ENCODE data around the gene FKBP5.

Gene FKBP5

DNA sequence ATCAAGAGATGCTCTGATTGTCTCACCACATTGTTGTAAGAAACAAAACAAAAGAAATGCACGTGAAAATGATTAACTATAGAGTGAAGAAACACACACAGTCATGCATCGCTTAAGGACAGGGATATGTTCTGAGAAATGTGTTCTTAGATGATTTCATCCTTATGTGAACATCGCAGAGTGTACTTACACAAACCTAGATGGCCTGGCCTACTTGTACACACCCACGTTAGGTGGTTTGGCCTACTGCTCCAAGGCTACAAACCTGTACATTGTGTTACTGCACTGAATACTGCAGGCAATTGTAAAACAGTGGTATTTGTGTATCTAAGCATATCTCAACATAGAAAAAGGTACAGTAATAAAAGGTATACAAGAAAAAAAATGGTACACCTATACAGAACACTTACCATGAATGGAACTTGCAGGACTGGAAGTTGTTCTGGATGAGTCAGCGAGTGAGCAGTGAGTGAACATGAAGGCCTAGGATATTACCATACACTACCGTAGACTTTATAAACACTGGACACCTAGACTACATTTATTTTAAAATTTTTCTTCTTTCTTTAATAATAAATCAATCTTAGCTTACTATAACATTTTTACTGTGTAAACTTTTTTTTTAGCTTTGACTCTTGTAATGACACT is 48.6 kb downstream of the FKBP5 start:
- WGBS, 2 experiments: 94 to 100% methylated on average over 5 to 6 of the region's 6 CpGs

DNA sequence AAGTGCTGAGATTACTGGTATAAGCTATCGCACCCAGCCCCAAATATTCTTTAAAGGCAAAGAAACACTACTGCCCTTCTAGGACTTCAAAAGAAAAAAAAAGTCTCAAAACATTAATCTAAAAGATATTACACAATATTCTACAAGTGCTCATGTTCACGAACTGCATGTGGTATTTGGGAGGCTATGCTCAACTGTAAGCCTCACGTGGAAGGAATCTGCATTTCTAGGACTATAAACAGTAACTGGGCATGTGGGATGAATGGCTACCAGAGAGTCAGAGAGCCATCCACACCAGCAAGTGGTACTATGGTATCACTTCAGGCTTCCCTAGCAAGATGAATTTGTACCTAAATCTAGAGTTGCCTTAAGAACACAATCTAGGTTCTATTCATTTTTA is 50.0 kb downstream of the FKBP5 start:
- 90 to 94% methylated on average over 3 of the region's 3 CpGs for WGBS, 2 experiments
- Histone ChIP-seq H3K27ac (ENCODE audit: insufficient read depth, low read depth, low read length, poor library complexity, severe bottlenecking) (no peak overlapping the region), H3K4me1 (ENCODE audit: control insufficient read depth, insufficient read depth, low read length) (no peaks in the 10 kb centered on the region), H3K36me3 (ENCODE audit: control insufficient read depth, insufficient read depth, low read length) (peaks cover 9% of the 10 kb centered on the region), H3K9me3 (ENCODE audit: control insufficient read depth, low read length) (no peaks in the 10 kb centered on the region), H3K4me3 (ENCODE audit: insufficient read depth, low read depth, low read length) (no peak overlapping the region), H3K27me3 (ENCODE audit: control insufficient read depth, insufficient read depth, low read length, poor library complexity, severe bottlenecking) (no peaks in the 10 kb centered on the region)

More for the DNA sequence above, 48.6 kb downstream of the FKBP5 start:
- Histone ChIP-seq H3K4me3 (ENCODE audit: insufficient read depth, low read depth, low read length) (no peak overlapping the region), H3K4me1 (ENCODE audit: control insufficient read depth, insufficient read depth, low read length) (no peaks in the 10 kb centered on the region), H3K36me3 (ENCODE audit: control insufficient read depth, insufficient read depth, low read length) (peaks cover 9% of the 10 kb centered on the region), H3K27me3 (ENCODE audit: control insufficient read depth, insufficient read depth, low read length, poor library complexity, severe bottlenecking) (no peaks in the 10 kb centered on the region), H3K27ac (ENCODE audit: insufficient read depth, low read depth, low read length, poor library complexity, severe bottlenecking) (no peak overlapping the region), H3K9me3 (ENCODE audit: control insufficient read depth, low read length) (no peaks in the 10 kb centered on the region)

GRCh38 chr6:35637911-35638310 is 50.8 kb downstream of the FKBP5 start:
- Histone ChIP-seq H3K36me3 (ENCODE audit: control insufficient read depth, insufficient read depth, low read length) (peaks cover 9% of the 10 kb centered on the region), H3K4me1 (ENCODE audit: control insufficient read depth, insufficient read depth, low read length) (no peaks in the 10 kb centered on the region), H3K27ac (ENCODE audit: insufficient read depth, low read depth, low read length, poor library complexity, severe bottlenecking) (no peak overlapping the region), H3K27me3 (ENCODE audit: control insufficient read depth, insufficient read depth, low read length, poor library complexity, severe bottlenecking) (no peaks in the 10 kb centered on the region), H3K4me3 (ENCODE audit: insufficient read depth, low read depth, low read length) (no peak overlapping the region), H3K9me3 (ENCODE audit: control insufficient read depth, low read length) (no peaks in the 10 kb centered on the region)
- WGBS, 2 experiments: 88 to 100% methylated on average over 1 of the region's 1 CpG

DNA sequence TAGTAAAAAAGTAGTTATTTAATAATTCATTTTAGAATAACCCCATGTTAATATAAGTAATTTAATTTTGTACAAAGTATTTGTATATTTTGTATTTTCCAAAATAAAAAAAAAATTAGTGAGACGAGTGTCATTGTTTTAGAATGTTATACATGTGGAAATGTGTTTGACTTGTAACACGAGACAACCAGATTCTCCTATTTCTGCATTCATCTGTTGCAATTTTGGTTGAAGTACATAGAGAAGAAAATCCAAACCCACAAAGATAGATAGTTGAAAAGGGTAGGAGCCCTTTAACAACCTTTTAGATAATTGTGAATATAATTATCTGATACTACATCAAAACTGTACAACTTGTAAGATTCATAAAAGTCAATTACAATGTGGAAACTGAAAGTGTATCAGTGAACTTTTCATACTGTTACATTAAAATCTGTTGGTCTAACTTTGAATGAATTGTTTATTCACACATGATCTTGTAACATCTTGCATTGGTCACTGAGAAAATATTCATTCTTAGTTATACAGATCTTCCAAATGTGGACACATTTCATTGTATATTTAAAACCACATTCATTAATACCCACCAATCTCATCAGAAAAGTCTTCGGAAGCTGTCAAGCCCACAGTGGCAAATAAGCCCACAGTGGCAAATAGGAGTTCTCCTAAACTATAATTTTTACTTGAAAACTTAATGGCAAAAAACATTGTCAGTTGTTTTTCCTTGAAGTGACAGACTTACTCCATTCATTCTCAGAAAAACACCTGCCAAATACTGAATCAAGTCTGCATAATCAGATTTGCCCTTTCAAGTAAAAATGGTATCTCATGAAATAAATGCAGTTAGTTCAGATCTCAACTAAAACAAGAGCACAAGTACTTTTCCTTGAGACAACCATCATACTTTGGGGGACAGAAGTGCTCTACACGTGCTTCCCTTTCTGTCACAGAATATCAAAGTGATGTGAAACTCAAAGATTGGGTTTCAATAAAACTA is 52.8 kb downstream of the FKBP5 start:
- no peak overlapping the region for H3K4me3 ChIP-seq (ENCODE audit: insufficient read depth, low read depth, low read length)
- WGBS, 2 experiments: 93 to 98% methylated on average over 4 of the region's 4 CpGs
- H3K36me3 ChIP-seq (ENCODE audit: control insufficient read depth, insufficient read depth, low read length): peaks cover 3% of the 10 kb centered on the region

DNA sequence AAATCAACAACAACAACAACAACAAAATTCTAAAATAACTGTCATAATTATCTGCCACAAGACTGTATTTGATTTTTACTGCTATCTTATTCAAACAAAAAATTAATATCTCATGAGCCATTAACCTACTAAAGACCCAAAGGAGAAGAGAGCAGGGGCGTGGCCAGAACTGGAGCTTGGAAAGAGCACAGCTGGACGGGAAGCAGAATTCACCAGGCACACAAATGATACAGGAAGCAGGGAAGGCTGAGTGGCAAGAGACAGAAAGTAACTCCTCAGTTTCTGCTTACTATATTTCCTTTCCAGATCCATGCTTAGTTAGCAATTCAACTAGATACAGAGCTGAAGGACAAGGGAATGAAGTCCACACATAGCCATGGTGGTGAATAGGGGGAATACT is 54.4 kb downstream of the FKBP5 start:
- H3K9me3 ChIP-seq (ENCODE audit: control insufficient read depth, low read length): no peaks in the 10 kb centered on the region
- H3K36me3 ChIP-seq (ENCODE audit: control insufficient read depth, insufficient read depth, low read length): peaks cover 2% of the 10 kb centered on the region
- 86 to 88% methylated on average over 2 of the region's 2 CpGs for WGBS, 2 experiments
- no peaks in the 10 kb centered on the region for H3K27me3 ChIP-seq (ENCODE audit: control insufficient read depth, insufficient read depth, low read length, poor library complexity, severe bottlenecking)
- no peak overlapping the region for H3K27ac ChIP-seq (ENCODE audit: insufficient read depth, low read depth, low read length, poor library complexity, severe bottlenecking)
- H3K4me3 ChIP-seq (ENCODE audit: insufficient read depth, low read depth, low read length): no peak overlapping the region
- no peaks in the 10 kb centered on the region for H3K4me1 ChIP-seq (ENCODE audit: control insufficient read depth, insufficient read depth, low read length)

More for the DNA sequence above, 52.8 kb downstream of the FKBP5 start:
- no peaks in the 10 kb centered on the region for H3K4me1 ChIP-seq (ENCODE audit: control insufficient read depth, insufficient read depth, low read length)
- no peak overlapping the region for H3K27ac ChIP-seq (ENCODE audit: insufficient read depth, low read depth, low read length, poor library complexity, severe bottlenecking)
- H3K27me3 ChIP-seq (ENCODE audit: control insufficient read depth, insufficient read depth, low read length, poor library complexity, severe bottlenecking): no peaks in the 10 kb centered on the region
- no peaks in the 10 kb centered on the region for H3K9me3 ChIP-seq (ENCODE audit: control insufficient read depth, low read length)

DNA sequence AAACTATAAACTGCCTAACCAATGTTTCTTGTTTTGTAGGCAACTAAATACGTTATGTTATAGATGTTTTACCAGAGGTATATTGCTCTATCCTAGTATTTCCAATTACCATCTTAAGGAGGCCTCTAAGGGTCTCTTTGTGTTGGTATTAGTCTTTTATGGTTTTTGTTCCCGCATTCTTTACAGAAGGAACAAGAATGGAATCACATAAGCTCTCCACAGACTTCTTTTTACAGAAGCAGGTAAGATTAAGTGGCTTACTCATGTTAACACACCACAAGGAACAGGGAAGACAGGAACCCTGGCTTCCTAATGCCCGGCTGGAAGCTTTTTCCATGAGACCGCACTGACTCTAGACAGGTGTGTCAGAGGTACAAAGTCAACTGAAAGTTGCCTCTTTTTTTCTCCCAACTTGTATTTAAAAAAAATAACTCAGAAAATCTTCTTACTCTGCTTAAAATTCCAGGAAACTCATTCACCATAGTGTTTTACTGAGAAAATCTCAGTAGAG is 55.1 kb downstream of the FKBP5 start:
- Histone ChIP-seq H3K9me3 (ENCODE audit: control insufficient read depth, low read length) (no peaks in the 10 kb centered on the region), H3K36me3 (ENCODE audit: control insufficient read depth, insufficient read depth, low read length) (peaks cover 2% of the 10 kb centered on the region), H3K4me1 (ENCODE audit: control insufficient read depth, insufficient read depth, low read length) (no peaks in the 10 kb centered on the region), H3K4me3 (ENCODE audit: insufficient read depth, low read depth, low read length) (no peak overlapping the region), H3K27me3 (ENCODE audit: control insufficient read depth, insufficient read depth, low read length, poor library complexity, severe bottlenecking) (no peaks in the 10 kb centered on the region), H3K27ac (ENCODE audit: insufficient read depth, low read depth, low read length, poor library complexity, severe bottlenecking) (no peak overlapping the region)
- 93 to 94% methylated on average over 3 of the region's 4 CpGs for WGBS, 2 experiments

GRCh38 chr6:35629876-35630378 is 58.8 kb downstream of the FKBP5 start:
- no peaks in the 10 kb centered on the region for H3K4me1 ChIP-seq (ENCODE audit: control insufficient read depth, insufficient read depth, low read length)
- 79 to 90% methylated on average over 6 to 7 of the region's 7 CpGs for WGBS, 2 experiments
- no peak overlapping the region for H3K27ac ChIP-seq (ENCODE audit: insufficient read depth, low read depth, low read length, poor library complexity, severe bottlenecking)
- no peaks in the 10 kb centered on the region for H3K27me3 ChIP-seq (ENCODE audit: control insufficient read depth, insufficient read depth, low read length, poor library complexity, severe bottlenecking)
- peaks cover 2% of the 10 kb centered on the region for H3K36me3 ChIP-seq (ENCODE audit: control insufficient read depth, insufficient read depth, low read length)
- H3K4me3 ChIP-seq (ENCODE audit: insufficient read depth, low read depth, low read length): no peak overlapping the region
- H3K9me3 ChIP-seq (ENCODE audit: control insufficient read depth, low read length): no peaks in the 10 kb centered on the region

DNA sequence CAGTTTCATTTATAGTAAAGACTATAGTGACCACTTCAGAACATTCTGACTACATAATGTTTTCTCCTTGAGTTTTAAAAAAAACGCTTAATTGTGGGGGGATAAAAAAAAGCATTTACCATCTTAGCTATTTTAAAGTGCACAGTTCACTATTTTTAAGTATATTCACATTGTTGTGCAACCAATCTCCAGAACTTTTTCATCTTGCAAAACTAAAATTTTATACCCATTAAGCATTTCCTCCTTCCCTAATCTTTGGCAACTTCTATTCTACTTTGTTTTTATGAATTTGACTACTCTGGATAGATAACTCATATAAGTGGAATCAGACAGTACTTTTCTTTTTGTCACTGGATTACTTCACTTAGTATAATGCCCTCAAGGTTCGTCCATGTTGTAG is 62.3 kb downstream of the FKBP5 start:
- WGBS, 2 experiments: 96 to 100% methylated on average over 1 of the region's 2 CpGs
- Histone ChIP-seq H3K36me3 (ENCODE audit: control insufficient read depth, insufficient read depth, low read length) (peaks cover 2% of the 10 kb centered on the region), H3K4me3 (ENCODE audit: insufficient read depth, low read depth, low read length) (no peak overlapping the region)

GRCh38 chr6:35624341-35625070 is 64.2 kb downstream of the FKBP5 start:
- H3K4me1 ChIP-seq (ENCODE audit: control insufficient read depth, insufficient read depth, low read length): no peaks in the 10 kb centered on the region
- 91 to 94% methylated on average over 9 of the region's 9 CpGs for WGBS, 2 experiments
- H3K36me3 ChIP-seq (ENCODE audit: control insufficient read depth, insufficient read depth, low read length): no peaks in the 10 kb centered on the region
- no peak overlapping the region for H3K4me3 ChIP-seq (ENCODE audit: insufficient read depth, low read depth, low read length)
- no peaks in the 10 kb centered on the region for H3K27me3 ChIP-seq (ENCODE audit: control insufficient read depth, insufficient read depth, low read length, poor library complexity, severe bottlenecking)
- H3K27ac ChIP-seq (ENCODE audit: insufficient read depth, low read depth, low read length, poor library complexity, severe bottlenecking): no peak overlapping the region
- H3K9me3 ChIP-seq (ENCODE audit: control insufficient read depth, low read length): no peaks in the 10 kb centered on the region

More for the DNA sequence above, 62.3 kb downstream of the FKBP5 start:
- Histone ChIP-seq H3K9me3 (ENCODE audit: control insufficient read depth, low read length) (no peaks in the 10 kb centered on the region), H3K27me3 (ENCODE audit: control insufficient read depth, insufficient read depth, low read length, poor library complexity, severe bottlenecking) (no peaks in the 10 kb centered on the region), H3K4me1 (ENCODE audit: control insufficient read depth, insufficient read depth, low read length) (no peaks in the 10 kb centered on the region), H3K27ac (ENCODE audit: insufficient read depth, low read depth, low read length, poor library complexity, severe bottlenecking) (no peak overlapping the region)

Measured in ectodermal cell (in vitro differentiated cells).